T follicular helper cell (primary cell): ENCODE results near the gene PTPN22.
A peak's percentile ranks its signal among the peaks of the same experiment; 100 is the strongest.

Experiments used
- DNase-seq: peaks from one replicate; pipeline ENCODE4 v3.0.0-alpha.2; 2020; ENCODE audit warnings: low read depth

The PTPN22 gene

DNA sequence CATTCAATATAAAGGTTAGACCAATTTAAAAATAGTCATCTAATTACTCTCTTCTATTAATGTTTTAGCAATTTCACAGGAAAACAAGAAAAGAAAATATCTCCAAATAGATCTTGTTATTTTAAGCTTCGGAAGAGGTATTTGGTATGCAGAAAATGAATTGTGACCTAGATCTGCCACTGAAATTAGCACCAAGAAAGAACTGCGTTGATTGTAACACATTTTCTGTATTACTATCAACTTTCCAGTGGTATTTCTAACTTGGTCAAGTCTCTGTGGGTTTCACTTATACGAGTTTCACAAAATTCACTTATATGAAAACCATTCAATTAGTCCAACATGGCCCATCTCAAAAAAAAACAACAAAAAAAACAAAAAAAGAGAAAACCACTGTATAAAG is 71.0 kb downstream of the PTPN22 start:
- no peak for DNase-seq

DNA sequence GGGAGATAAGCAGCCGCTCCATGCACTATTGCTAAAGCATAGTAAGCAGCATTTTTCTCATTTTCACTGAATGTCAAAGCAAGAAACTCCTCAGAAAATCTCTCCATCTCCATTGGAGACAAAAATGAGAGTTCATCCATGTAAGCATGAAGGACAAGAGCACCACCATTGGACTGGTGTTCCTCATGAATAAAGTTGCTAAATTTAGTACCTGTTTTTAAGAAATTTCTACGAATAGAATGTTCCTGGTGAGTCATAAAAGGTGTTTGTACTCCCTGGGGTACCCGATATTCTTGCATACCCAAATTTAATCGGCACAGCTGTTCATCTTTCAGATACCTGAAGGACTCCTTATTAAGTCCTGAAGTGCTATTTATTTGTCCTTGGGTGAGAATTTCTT is 74.0 kb downstream of the PTPN22 start:
- DNase-seq, result no peak

DNA sequence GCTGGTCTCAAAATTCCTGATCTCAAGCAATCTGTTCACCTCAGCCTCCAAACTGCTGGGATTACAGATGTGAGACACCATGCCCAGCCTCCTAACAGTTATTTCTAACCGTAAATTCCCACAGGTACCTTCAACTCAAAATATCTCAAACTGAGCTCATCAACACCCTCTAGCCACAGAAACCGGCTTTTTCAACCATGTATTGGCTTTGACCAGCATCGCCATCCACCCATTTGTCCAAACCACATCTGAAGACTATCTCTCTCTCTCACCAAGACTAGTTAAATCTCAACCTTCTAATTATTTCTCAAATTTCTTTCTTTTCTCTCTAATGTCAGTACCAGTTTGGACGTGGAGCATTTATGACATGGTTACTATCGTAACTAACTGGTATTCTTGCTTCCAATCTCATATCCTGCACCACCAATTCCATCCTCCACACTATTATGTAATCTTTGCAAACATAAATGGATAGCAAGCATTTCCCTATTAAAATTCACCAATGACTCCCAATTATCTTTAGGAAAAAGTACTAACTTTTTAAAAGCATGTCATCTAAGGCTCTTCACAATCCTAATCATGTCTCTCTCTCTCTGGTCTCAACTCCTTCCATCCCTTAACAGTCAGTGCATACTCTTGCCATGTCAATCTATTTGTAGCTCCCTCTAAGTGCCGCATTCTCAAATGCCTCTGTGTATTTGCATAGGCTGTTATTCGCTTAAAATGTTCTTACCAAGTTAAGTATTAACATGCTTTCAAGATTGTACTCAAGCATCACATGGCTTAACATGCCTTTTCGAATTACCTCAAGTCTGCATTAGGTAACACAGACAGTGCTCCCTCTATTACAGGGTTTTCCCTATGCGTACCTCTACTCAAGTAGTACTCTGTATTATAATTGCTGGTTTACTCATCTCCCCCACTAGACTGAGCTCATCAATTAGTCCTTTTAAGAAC is 77.4 kb downstream of the PTPN22 start:
- no peak for DNase-seq

DNA sequence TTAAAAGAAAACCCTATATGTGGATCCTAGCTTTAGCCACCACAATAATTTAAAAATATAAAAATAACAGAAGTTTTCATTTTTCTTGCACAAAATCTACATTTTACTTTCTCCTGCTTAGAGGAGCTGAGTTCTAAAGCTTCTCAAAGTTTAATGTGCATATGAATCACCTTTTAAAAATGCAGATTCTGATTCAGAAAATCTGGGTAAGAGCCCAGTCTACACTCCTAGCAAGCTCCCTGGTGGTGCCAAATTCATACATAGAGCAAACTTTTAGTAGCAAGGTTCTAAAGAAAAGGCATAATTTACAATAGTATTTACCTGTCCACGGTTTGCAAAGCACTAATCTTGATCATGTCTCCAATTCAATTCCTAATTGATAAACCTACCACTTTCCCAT is 78.5 kb downstream of the PTPN22 start:
- no peak for DNase-seq

DNA sequence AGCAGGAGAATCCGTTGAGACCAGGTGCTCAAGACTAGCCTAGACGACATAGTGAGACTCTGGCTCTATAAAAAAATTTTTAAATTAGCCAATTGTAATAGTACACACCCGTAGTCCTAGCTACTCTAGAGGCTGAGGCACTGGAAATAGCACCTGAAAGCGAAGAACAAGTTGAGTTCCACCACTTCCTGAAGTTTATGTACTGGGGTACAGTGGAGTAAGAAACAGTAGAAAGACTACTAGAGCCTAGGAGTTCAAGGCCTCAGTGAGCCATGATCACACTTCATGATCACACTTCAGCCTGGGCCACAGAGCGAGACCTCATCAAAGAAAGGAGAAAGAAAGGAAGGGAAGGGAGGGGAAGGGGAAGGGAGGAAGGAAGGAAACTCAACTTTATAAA is 79.0 kb downstream of the PTPN22 start:
- DNase-seq, result no peak

DNA sequence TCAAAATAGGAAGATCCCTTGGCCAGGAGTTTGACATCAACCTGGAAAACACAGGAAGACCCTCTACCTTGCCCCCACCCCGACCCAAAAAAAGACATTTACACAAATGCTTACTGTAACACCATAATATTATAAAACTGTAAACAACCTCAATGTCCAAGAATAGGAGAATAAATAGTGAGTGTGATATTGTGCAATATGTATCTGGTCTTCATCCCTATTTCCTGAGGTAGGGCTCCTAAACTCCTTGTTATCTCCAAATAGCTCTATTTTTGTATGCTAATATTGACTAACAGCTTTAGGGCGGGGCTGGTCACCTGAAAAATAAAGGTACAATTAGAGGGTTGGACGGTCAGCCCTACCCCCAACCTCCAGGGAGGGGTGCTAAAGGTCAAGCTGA is 82.7 kb downstream of the PTPN22 start:
- no peak for DNase-seq

DNA sequence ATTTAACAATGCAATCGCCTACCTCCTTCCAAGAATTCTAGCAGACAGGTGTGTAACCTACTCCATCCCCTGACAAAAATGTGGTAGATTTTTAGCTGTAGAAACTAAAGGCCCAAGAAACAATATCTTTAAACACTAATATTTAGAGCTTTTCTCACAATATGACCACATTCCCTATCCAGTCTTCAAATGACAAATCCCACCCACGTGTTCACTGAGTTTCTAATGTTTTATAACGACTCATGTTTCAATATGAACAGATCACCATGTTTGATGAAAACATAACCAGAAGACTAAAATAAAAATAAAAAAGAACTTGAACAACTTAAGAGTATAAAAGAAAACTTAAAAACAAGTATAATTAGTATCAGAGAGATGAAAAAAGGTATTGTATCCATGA is 83.8 kb downstream of the PTPN22 start:
- no peak for DNase-seq

DNA sequence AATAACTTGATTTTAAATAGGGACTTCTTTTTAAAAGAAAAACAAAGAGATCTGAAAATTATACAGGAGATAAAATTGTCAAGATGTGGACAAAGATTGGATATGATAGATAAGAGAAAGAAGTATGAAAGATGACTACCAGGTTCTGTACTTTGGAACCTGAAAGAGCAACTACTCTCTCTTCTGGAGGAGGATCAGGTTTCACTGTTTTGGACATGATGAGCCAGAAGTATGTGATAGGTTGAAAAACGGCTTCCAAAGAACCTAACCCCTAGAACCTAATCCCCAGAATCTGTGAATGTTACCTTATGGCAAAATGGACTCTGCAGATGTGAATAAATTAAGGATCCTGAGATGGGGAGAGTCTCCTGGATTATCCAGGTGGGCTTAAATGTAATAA is 85.4 kb downstream of the PTPN22 start:
- DNase-seq, result no peak

DNA sequence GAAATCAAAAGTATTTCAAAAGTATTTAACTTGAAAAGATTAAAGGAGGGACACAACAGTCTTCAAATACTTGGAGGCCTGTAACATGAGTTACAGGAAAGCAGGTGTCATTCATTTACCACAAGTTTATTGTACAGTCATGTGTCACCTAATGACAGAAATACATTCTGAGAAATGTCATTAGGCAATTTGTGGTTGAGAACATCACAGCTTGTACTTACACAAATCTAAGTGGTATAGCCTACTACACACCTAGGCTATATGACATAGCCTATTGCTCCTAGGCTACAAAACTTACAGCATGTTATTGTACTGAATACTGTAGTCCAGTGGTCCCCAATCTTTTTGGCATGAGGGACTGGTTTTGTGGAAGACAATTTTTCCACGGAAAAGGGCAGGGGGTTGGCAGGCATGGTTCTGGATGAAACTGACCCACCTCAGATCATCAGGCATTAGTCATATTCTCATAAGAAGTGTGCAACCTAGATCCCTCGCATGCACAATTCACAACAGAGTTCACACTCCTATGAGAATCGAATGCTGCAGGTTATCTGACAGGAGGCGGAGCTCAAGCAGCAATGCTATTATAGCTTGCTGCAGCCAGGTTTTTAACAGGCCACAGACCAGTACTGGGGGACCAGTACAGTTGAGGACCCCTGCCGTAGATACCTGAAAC is 87.3 kb downstream of the PTPN22 start:
- no peak for DNase-seq

DNA sequence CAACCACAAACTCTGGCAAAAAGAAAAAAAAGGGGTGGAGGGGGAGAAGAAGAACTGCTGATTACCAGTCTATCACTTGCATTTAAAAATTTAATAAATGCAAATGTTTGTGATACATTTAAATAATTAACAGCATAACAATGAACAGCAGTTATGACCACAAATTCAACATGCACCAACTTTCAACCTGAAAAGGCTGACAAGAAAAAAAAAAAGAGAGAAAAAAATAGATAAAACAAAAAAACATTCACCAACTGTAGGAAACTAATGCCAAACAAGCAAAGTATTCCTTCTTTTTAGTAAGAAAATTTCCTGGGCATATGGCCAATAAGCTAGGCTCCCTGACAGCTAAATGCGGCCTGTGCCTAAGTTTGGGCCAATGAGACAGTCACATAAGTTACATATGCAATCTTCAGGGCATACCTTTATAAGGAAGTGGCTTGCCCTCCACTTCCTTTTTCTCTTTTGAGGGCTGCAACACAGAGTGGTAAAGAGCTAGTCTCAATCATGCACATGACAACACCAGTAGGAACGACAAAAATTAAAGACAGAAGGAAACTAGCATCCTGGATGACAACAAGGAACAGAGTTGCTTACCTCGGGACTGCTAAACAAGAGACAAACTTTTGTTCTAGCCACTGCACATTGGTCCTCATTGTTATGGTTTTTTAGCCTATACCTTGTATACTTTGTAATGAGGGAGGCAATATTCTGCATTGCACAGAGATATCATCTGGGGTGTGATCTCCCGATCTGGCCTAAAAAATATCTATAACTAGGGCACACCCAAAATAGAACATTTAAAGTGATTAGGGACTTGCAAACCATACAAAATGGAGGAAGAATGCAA is 88.0 kb downstream of the PTPN22 start:
- DNase-seq, result peak; percentile 36

DNA sequence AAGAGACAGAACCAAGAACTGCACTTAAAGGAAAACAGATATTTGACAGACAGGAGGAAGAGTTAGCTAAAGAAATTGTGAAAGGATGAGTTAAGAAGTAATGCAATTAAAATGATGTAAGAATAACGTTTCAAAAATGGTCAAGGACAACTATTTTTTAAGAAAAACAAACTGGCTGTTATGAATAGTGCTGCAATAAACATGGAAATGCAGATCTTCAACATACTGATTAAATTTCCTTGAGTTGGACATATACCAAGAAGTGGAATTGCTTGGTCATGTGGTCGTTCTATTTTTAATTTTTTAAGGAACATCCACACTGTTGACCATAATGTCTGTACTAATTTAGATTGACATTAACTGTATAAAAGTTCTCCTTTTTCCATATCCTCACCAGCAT is 89.1 kb downstream of the PTPN22 start:
- no peak for DNase-seq

DNA sequence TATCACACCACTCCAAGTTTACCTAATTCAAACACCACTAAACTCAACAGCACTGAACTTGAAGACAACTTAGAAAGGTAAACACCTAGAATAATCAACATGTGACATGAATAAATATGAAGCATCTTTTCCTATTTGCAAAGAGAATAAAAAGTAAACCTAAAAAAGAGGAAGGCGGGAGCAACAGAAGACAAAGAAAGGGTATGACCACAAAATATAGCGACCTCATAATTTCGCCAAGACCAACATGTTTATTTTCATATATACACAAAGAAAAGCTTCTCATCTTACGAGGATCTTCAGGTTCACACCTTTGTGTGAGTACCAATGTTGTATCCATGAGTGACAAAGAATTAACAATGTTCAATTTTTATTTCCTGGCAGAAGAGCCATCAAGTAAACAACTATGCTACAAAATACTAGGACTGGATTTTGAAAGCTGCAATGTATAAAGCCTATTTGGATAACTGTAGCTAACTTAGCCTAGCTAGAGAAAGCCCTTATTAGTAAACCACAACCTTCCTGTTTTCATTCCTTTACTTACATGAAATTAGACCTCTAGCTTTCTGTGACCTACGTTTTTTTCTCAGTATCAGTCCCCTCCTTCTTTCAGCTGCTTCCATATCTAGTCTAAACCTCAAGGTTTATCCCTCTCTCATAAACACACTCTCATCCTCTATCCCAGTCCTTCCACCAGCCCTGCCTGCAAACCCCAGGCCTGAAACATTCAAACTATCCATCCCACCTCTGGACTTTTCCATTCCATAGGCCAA is 91.0 kb downstream of the PTPN22 start:
- DNase-seq, result no peak

DNA sequence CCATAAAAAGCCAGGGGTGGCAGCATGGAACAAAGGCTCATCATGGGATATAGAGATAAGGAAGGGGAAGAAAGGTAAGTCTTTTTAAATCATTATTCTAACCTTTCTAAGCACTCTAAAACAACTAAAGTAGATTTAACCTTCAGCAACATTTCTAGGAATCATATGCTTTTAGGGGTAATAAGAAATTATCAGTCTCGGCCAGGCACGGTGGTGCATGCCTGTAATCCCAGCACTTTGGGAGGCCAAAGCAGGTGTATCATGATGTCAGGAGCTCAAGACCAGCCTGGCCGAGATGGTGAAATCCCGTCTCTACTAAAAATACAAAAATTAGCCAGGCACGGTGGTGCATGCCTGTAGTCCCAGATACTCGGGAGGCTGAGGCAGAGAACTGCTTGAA is 92.0 kb downstream of the PTPN22 start:
- DNase-seq, result no peak

DNA sequence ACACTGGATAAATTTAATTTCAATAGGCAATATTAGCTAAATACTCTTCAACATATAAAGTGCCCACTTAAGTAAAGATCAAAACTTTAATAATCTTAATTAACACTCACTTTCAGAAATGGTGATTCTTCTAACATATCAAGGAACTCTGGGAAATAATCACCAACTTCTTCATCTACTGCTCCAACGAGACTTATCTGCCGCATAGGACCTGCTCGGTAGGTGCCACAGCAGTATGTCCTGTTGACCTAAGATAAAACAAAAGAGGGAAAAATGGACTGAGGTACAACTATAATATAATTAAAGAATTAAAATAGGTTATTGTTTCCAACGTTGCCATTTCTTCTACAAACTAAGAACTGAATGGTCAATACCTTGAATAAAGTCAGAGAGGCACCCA is 94.0 kb downstream of the PTPN22 start:
- no peak for DNase-seq

DNA sequence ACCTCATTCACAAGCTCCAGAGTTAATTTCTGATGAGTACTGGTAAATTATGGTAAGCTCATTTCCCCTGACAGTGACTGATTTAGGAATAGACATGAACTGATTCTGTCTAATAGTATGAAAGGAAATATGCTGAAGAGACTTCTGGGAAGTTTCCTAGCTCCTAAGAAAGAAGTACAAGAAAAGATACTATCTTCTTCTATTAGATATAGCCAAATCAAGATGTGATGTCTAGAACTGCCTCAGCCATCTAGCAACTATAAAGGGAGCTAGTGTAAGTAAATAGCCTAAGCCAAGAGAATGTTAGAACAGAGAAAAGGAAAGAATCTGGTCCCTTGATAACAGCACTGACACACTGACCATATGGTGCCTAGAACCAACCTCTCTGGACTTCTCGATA is 101.5 kb downstream of the PTPN22 start:
- DNase-seq, result no peak

DNA sequence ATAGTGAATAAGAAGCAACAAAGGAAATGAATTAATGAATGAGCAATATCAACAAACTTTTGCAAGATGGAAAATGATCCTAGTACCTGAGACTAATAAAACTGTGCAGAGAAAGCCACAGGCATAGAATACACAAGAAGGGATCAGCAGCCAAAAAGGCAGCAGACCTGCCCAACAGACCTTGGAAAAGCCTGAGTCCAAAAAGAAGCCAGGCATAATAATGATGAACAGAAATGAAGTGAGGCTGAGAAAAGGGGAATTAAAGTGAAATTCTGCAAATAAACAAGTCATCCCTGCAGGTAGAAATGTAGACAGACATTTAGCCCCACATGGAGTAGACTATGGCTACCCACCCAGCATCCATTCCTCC is 101.9 kb downstream of the PTPN22 start:
- no peak for DNase-seq

DNA sequence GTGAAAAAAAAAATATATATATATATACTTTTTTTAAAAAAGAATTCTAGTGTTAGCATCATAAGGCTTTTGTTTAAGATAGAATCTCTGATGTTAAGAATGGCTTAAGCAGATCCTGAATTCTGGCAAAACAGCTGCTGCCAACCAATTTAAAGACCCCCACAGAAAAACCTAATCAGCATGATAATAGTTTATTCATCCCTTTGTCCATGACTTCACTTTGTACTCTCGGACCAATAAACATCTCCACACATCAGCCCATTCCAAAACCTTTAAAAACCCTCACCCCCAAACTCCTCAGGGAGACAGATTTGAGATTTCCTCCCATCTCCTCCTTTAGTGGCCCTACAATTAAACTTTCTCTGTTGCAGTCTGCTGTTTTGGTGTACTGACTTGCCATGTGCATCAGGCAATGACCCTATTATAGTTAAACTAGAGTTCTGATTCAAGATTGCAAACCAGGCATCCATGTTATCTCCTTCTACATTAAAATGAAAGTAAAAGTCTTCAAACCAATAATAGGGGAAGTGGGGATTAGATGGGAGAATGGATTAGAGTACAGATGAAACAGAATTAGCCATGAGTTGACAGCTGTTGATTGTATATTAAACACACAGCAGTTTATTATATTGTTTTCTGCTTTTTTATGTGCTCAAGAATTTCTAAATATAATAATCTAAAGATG is 102.5 kb downstream of the PTPN22 start:
- DNase-seq, result no peak

DNA sequence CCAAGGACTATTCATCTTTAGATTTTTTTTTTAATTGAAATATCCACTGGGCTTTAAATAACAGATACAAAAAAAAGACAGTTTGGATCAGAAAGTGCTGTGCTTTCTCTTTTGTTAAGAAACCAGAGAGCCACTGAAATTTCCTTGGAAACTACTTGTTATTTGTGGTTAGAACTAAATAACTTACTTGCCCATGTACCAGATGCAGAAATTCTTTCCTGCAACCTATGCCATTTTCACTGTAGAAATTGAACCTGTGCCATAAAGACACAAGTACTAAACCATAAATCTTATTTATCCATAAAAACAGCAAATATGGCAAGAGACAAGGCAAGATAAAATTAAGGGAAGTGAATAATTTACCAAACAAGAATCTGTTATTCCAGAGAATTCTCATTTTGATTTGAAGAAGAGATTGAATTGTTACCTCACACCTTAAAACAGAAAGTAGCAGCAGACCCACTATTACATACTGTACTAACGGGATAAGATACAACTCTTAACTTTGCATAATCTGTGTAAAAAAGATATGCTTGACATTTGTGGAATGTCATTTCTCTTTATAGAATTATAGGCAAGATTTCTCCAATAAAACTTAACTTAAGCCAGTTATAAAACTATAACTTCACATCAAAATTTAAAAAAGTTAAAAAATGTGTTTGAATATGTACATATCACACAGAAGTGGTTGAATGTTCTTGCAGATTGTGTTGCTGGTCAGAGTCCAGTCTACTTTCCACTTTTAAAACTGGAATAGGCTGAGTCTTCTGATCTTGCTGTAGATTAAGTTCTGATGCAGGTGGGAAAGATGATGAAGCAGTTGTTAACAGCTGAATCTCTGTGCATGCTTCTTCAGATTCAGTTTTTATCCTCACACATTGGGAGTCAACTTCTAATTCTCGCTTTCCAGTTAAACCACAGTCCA is 105.9 kb downstream of the PTPN22 start:
- DNase-seq, result no peak
